ENCODE results near the gene INSC. TPM values are rescaled to one million over a fixed set of nuclear protein-coding genes. Genes with fewer than 3 reads are reported as not detected.

The INSC gene
- total RNA-seq, 4 donors from 2014 or later: not detected

DNA sequence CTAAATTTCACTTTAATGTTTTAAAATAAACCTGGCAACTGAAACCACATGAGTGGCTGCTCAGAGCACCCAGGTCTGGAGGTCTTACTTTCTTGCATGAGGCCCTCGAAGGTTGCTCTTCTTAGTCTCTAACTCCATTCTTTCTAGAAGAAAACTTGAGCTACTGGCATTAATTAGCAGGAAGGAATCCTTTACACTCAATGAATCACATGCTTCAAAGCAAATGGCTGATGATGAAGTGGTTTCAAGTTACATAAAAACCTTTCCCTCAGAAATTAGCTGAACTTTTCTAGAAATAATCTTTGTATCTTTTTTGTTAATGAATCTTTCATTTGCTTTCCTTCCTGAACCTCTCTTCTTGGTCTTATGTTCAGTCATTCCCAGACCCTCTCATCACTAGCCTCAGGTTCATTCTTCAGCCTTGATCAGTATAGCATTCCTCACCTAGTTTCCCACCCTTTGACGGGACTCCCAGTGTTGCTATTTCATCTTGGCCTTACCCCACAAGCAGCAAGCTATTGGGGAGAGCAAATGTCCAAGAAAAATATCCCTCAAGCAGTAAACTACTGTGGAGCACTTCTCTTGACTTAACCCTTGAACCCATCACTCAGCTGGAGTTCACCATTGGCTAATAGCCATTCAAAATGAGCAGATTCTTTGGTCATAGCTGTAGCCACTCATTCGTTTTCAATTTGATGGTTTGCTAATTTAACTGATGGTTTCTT, 75.1 kb downstream of the INSC start:
- Histone ChIP-seq H3K36me3 (no peaks in the 10 kb centered on the region), H3K27me3 (no peaks in the 10 kb centered on the region), H3K4me3 (no peak overlapping the region), H3K4me1 (no peaks in the 10 kb centered on the region), H3K27ac (no peak overlapping the region), H3K9me3 (no peaks in the 10 kb centered on the region)
- in situ Hi-C loops (cut with MboI; ENCODE audit: low sequenced_read_pairs in 4 of 4) (no loop called here), intact Hi-C loops (cut with DNase I; ENCODE audit: low total_unique reads) (no loop called here)
- TF ChIP-seq POLR2A (IDR thresholded peaks at IDR 0.05): no peak
- TF ChIP-seq, protein P1, sequence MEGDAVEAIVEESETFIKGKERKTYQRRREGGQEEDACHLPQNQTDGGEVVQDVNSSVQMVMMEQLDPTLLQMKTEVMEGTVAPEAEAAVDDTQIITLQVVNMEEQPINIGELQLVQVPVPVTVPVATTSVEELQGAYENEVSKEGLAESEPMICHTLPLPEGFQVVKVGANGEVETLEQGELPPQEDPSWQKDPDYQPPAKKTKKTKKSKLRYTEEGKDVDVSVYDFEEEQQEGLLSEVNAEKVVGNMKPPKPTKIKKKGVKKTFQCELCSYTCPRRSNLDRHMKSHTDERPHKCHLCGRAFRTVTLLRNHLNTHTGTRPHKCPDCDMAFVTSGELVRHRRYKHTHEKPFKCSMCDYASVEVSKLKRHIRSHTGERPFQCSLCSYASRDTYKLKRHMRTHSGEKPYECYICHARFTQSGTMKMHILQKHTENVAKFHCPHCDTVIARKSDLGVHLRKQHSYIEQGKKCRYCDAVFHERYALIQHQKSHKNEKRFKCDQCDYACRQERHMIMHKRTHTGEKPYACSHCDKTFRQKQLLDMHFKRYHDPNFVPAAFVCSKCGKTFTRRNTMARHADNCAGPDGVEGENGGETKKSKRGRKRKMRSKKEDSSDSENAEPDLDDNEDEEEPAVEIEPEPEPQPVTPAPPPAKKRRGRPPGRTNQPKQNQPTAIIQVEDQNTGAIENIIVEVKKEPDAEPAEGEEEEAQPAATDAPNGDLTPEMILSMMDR (IDR thresholded peaks at IDR 0.05 in 4 of 5, conservative IDR thresholded peaks at IDR 0.05 in 1 of 5): no peak
- no peak for DNase-seq
- no peak for ATAC-seq

DNA sequence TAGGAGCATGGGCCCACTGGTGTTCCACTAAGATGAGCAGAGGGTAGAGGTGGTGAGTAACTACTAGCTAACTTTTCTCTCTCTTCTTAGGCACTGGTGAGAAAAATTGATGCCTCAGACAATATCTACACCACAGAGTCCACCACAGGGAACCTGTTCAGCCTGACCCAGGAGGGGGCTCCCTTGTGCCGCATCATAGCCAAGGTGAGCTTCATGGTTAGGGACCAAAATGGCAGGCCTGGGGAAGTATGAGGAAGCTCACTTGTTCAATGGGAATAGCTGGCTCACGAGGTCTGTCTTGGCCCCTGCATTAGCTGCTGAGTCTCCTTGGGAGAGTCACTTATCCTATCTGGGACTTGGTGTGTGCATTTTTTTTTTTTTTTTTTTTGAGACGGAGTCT, 75.9 kb downstream of the INSC start:
- Histone ChIP-seq H3K4me3 (no peak overlapping the region), H3K4me1 (no peaks in the 10 kb centered on the region), H3K9me3 (no peaks in the 10 kb centered on the region), H3K36me3 (no peaks in the 10 kb centered on the region), H3K27ac (no peak overlapping the region), H3K27me3 (no peaks in the 10 kb centered on the region)
- DNase-seq (no peak), ATAC-seq (no peak)
- TF ChIP-seq, protein P1 (IDR thresholded peaks at IDR 0.05 in 4 of 5, conservative IDR thresholded peaks at IDR 0.05 in 1 of 5): no peak
- TF ChIP-seq POLR2A (IDR thresholded peaks at IDR 0.05): no peak
- in situ Hi-C loops (cut with MboI; ENCODE audit: low sequenced_read_pairs in 4 of 4): no loop called here
- intact Hi-C loops (cut with DNase I; ENCODE audit: low total_unique reads): no loop called here

DNA sequence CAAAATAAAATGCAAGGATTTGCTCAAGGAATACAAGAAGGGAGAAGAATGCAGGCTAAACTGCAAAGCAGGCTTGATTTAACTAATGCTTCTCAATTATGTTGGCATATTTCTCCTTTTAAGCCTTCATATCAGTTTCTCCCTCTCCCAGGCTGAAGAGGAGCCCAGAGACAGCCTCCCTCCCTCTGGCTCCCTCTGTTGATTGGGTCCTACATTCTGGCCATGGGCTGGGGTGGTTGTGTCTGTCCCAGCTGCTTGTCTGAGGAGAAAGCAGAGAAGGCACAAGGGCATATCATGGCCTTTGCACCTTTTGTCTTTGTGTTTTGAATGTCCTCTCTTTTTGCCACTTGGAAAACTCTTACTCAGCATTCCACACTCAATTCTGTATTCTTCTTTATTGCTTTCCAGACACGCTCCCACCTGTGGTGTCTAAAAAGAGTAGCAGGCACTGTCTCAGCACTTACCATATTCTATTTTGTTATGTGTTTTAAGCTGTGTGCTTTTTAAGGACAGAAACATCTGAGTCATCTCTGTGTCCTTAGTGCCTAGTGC, 77.4 kb downstream of the INSC start:
- in situ Hi-C loops (cut with MboI; ENCODE audit: low sequenced_read_pairs in 4 of 4): no loop called here
- ATAC-seq (no peak), DNase-seq (no peak)
- no peak overlapping the region for H3K27ac ChIP-seq
- H3K4me1 ChIP-seq: no peaks in the 10 kb centered on the region
- H3K9me3 ChIP-seq: no peaks in the 10 kb centered on the region
- H3K4me3 ChIP-seq: no peak overlapping the region
- TF ChIP-seq, protein P1 (IDR thresholded peaks at IDR 0.05 in 4 of 5, conservative IDR thresholded peaks at IDR 0.05 in 1 of 5): no peak
- TF ChIP-seq POLR2A (IDR thresholded peaks at IDR 0.05): no peak
- intact Hi-C loops (cut with DNase I; ENCODE audit: low total_unique reads): no loop called here
- no peaks in the 10 kb centered on the region for H3K36me3 ChIP-seq
- H3K27me3 ChIP-seq: no peaks in the 10 kb centered on the region

DNA sequence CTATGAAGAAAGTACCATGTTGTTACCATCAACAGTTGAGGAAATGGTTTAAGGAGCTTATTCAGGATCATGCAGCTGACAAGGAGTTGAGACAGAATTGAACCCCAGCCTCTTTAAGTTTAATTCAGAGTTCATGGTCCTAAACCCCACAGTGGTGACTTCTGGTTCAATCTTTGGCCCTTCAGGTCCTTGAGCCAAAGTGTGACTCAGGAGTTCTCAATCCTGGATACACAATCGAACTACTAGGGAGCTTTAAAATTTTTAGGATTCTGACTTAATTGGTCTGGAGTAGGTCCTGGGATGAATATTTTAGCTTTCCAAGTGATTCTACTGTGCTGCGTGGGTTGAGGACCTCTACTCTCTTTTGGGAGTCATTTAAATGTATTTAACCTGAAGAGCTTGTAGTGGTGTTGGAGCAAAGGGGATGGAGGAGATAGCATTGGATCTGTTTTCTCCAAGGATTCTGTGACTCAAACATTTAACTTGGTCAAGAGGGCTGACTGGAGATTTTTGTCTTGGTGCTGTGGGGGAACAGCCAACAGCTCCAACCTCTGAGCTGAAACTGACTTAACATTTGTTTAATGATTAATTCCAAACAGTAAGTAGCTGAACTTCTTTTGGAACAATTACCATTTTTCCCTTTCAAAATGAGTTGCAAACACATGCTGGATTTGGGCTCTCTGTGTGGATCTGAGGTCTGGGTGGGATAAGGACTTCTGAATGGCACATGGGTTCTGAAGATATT, 80.1 kb downstream of the INSC start:
- in situ Hi-C loops (cut with MboI; ENCODE audit: low sequenced_read_pairs in 4 of 4) (no loop called here), intact Hi-C loops (cut with DNase I; ENCODE audit: low total_unique reads) (no loop called here)
- H3K4me1 ChIP-seq: peaks cover 12 to 23% of the 10 kb centered on the region in 2 donors
- H3K9me3 ChIP-seq: no peaks in the 10 kb centered on the region
- no peaks in the 10 kb centered on the region for H3K27me3 ChIP-seq
- TF ChIP-seq, protein P1 (IDR thresholded peaks at IDR 0.05 in 4 of 5, conservative IDR thresholded peaks at IDR 0.05 in 1 of 5): no peak
- no peak for TF ChIP-seq POLR2A (IDR thresholded peaks at IDR 0.05)
- ATAC-seq: no peak
- no peaks in the 10 kb centered on the region for H3K36me3 ChIP-seq
- H3K27ac ChIP-seq: no peak overlapping the region
- H3K4me3 ChIP-seq: no peak overlapping the region
- no peak for DNase-seq
